Stimulated activated memory B cell treated with anti-CD40 and anti-IgM and Interleukin-4, amounts not matched to agents 10 μg/mL and 1 μg/mL and 100 μg/mL, for 72 hours (primary cell): Measurements from ENCODE around the gene KCNG2.

Source experiments
- ATAC-seq: fragments of 150-1000 bp; cut with Tn5 transposase; 2 replicates; pipeline ENCODE4 v1.10.0; 2021
- H3K27ac Mint-ChIP-seq: one replicate; pipeline ENCODE4 v1.8.0; 2022; ENCODE audit warnings: mild to moderate bottlenecking, mixed read lengths
- H3K27me3 Mint-ChIP-seq: one replicate; pipeline ENCODE4 v1.8.0; 2022; ENCODE audit warnings: mixed read lengths
- H3K36me3 Mint-ChIP-seq: one replicate; pipeline ENCODE4 v1.8.0; 2022; ENCODE audit warnings: mixed read lengths
- H3K4me1 Mint-ChIP-seq: one replicate; pipeline ENCODE4 v1.8.0; 2022; ENCODE audit warnings: mixed read lengths
- H3K4me3 Mint-ChIP-seq: one replicate; pipeline ENCODE4 v1.8.0; 2022; ENCODE audit warnings: mild to moderate bottlenecking, moderate library complexity, mixed read lengths
- H3K9me3 Mint-ChIP-seq: one replicate; pipeline ENCODE4 v1.8.0; 2022; ENCODE audit warnings: mixed read lengths

KCNG2 gene

DNA sequence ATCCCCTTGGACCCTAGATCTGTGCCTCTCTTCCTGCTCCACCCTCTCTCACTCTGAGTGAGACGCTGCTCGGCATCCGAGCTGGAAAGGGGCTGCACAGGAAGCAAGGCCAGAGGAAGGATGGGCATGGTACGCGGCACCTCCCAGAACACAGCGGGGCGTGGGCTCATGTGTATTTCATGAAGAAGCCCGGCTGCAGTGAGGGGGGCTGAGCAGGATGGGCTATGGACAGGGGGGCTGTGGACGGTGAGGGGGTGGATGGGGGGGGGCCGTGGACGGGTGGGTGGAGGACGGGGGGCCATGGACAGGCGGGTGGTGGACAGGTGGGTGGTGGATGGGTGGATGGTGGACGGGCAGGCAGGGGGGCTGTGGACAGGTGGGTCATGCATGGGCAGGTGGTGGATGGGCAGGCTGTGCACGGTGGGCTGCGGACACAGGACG, 125.3 kb downstream of the KCNG2 start:
- Mint-ChIP-seq H3K4me1 (peaks cover 11% of the 10 kb centered on the region), H3K27me3 (no peaks in the 10 kb centered on the region), H3K36me3 (peaks cover 67% of the 10 kb centered on the region), H3K27ac (no peak overlapping the region), H3K9me3 (peaks cover 5% of the 10 kb centered on the region), H3K4me3 (no peak overlapping the region)
- no peak for ATAC-seq

DNA sequence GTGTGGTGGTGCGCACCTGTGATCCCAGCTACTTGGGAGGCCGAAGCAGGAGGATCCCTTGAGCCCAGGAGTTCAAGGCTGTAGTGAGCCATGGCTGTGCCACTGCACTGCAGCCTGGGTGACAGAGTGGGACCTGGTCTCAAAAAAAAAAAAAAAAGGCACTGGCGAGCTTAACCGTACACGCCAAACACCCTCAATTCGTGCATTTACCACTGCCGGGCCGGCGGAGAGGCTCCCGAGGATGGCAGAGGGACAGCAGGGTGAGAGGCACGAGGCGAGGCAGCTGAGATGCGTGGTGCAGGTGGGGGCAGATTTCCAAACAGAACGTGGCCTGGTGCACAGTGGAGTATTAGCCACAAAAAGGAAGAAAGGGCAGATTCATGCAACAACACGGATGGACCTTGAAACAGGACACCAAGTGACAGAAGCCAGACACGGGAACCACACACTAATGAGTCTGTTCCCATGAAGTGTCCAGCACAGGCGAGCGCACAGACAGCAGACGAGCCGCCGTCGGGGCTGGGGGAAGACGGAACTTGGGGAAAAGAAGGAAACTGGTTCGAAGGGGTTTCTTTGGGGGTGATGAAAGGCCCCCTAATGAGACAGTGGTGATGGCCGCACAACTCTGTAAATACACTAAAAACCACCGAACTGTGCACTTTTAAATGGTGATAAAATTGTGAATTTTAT, 126.3 kb downstream of the KCNG2 start:
- no peak for ATAC-seq
- peaks cover 19% of the 10 kb centered on the region for H3K4me1 Mint-ChIP-seq
- H3K36me3 Mint-ChIP-seq = peaks cover 70% of the 10 kb centered on the region
- H3K27ac Mint-ChIP-seq = no peak overlapping the region
- no peak overlapping the region for H3K4me3 Mint-ChIP-seq
- H3K27me3 Mint-ChIP-seq = no peaks in the 10 kb centered on the region
- H3K9me3 Mint-ChIP-seq = peaks cover 9% of the 10 kb centered on the region

DNA sequence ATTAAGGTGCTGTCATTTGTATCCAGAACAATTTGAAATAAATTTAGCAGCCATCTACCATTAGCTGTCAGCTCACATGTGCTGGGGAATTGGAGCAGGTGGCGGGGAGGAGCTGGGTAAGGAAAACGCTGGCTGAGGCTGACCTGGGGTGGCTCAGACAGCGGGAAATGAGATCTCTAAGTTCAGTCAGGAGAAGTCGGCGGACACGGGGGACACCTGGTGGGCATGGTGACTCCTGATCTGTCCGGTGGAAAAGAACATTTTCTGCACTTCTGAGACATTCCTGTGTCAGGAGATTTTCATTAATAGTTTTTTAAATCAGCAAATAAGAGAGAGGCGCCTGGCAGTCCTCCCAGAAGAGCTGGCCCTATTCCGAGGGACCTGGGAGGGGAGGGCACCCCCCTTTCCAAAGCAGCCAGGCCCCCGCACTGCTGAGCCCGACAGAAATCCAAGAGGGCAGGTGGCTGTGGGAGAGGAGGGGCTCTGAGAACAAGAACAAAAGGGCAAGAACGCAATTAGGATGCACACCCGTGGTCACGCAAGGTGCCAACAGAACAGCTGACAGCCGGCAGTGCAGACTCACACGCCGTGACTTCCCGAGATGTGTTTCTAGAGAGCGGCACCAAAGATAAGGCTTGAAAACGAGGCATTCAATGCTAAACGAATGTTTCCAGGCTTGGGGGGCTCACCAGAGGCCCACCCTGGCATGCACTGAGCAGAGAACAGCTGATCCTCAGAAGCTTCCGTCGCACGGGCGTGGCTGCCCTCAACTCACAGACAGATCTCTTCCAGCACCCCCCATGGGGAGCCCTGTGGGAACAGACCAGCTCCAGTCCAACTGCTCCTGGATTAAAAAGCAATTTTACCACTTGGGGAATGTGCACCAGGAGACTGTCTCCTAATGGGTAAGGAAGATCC, 127.3 kb downstream of the KCNG2 start:
- H3K27ac Mint-ChIP-seq = no peak overlapping the region
- H3K36me3 Mint-ChIP-seq = peaks cover 75% of the 10 kb centered on the region
- no peak overlapping the region for H3K4me3 Mint-ChIP-seq
- H3K27me3 Mint-ChIP-seq = no peaks in the 10 kb centered on the region
- H3K4me1 Mint-ChIP-seq = peaks cover 21% of the 10 kb centered on the region
- no peak for ATAC-seq
- peaks cover 17% of the 10 kb centered on the region for H3K9me3 Mint-ChIP-seq

DNA sequence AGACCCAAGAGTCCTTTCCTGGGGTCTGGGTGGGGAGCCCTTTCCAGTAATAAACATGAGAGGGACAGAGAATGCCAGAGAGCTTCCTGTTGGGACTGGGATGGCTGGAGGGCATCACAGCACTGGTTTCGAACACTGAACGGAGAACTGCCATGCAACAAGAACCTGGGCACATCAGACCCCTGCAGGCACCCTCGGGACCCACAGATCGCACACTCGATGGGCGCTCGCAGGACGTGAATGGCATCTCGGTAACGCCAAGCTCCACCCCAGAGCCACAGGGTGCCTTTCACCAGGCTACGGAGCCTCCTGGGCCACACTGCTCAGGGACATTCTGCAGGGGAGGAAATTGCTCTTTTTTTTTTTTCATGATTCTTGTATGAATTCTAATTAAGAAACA, 128.6 kb downstream of the KCNG2 start:
- Mint-ChIP-seq H3K9me3 (peaks cover 20% of the 10 kb centered on the region), H3K27ac (no peak overlapping the region), H3K36me3 (peaks cover 83% of the 10 kb centered on the region), H3K4me3 (no peak overlapping the region), H3K27me3 (no peaks in the 10 kb centered on the region), H3K4me1 (peaks cover 21% of the 10 kb centered on the region)
- no peak for ATAC-seq

DNA sequence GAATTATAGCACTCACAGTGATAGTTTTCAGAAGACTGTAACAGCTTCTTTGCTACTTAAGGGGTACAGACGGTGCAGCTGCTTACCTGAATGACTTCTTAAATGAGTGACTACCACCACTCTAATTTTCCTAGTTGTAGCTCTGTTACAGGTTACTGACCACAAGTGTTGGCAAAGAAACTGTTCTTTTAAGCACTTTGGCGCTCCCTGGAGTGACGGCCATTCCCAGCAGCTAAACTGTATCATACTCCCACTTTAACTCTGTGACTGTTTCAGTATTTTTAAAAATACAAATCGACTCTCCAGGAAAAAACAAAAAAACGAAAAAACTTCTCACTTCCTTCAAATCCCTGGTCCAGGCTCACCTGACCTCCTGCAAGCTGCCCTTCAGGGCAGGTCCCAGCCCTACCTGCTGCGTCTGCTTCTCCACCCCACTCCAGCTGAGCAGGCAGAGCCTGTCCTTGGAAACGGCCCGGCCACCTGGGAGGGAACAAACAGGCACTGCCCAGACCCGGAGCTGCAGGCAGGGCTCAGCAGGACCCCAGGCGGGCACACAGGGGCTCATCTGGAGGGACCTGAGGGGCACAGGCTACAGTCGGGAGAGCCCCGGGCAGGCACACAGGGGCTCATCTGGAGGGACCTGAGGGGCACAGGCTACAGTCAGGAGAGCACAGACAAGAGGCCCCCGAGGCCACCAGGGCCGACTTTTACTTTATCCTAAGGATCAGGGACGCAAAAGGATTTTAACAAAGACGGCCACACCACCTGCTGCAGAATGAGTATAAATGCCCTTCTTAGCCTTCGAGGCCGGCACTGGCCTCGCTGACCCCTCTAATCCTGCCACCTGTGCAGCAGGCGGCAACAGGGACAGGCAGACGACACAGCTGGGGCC, 129.2 kb downstream of the KCNG2 start:
- Mint-ChIP-seq H3K9me3 (peaks cover 22% of the 10 kb centered on the region), H3K27ac (no peak overlapping the region), H3K27me3 (no peaks in the 10 kb centered on the region), H3K4me3 (no peak overlapping the region), H3K4me1 (peaks cover 16% of the 10 kb centered on the region), H3K36me3 (peaks cover 84% of the 10 kb centered on the region)
- ATAC-seq = no peak

DNA sequence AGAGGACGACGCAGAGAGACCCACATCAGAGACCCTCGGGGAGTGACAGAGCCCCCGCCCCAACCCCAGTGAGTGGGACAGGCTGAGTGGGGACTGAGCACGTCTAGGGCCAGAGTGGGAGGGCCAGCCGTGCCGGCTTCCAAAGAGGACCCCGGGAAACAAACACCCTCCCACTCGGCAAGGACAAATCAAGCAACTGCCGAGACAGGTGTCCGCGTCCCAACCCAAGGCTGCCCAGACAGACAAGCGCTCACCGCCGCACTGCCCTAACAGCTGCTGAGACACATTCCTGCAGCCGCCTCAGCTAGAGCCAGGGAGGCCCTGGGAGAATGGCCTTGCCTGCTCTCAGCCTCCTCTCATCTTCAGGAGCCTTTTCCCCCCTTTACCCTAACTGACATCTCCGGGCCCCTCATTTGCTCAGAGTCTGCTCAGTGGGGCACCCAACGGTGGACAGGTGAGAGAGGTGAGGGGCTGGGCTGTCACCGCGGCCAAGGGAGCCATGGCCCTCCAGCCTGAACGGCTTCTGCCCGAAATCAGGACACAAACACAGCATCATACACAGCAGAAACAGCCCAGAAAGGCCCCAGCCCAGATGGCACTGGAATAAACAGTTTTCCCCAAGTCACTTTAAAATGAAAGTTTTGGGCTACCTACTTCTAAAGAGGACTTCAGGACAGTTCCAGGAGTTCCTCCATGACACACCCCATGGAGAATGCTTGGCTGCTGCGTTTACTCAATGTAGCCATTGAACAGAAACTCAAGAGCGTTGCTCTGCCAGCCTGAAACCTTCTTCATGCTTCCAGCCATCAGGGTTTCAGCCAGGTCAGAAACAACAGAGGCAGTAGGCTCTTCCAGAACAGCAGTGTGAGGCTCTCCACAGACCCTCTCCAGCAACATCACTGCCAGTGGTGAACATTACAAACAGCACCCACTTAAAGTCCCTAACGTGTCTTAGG, 130.1 kb downstream of the KCNG2 start:
- no peak overlapping the region for H3K27ac Mint-ChIP-seq
- no peaks in the 10 kb centered on the region for H3K27me3 Mint-ChIP-seq
- peaks cover 15% of the 10 kb centered on the region for H3K4me1 Mint-ChIP-seq
- H3K9me3 Mint-ChIP-seq = peaks cover 30% of the 10 kb centered on the region
- ATAC-seq = no peak
- peaks cover 85% of the 10 kb centered on the region for H3K36me3 Mint-ChIP-seq
- no peak overlapping the region for H3K4me3 Mint-ChIP-seq

DNA sequence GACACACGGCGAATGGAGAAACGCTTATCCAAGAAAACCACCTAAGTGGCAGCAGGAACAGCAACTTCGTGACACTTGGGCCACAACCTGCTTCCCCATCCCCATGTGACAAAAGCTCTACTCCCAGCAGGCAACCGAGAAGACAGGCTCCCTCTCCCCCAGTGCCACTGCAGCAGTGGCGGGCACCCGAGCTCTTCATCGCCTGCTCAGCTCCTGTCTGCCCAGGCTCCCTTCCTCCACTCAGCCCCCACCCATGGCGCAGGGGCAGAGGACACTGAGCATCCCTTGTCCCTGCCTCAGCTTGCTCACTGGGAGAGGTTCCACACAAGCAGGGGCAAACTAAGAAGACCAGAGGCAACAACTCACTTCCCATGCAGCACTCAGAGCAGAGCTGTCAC, 130.8 kb downstream of the KCNG2 start:
- Mint-ChIP-seq H3K4me1 (peaks cover 15% of the 10 kb centered on the region), H3K36me3 (peaks cover 85% of the 10 kb centered on the region), H3K27ac (no peak overlapping the region), H3K9me3 (peaks cover 35% of the 10 kb centered on the region), H3K27me3 (no peaks in the 10 kb centered on the region), H3K4me3 (no peak overlapping the region)
- no peak for ATAC-seq

DNA sequence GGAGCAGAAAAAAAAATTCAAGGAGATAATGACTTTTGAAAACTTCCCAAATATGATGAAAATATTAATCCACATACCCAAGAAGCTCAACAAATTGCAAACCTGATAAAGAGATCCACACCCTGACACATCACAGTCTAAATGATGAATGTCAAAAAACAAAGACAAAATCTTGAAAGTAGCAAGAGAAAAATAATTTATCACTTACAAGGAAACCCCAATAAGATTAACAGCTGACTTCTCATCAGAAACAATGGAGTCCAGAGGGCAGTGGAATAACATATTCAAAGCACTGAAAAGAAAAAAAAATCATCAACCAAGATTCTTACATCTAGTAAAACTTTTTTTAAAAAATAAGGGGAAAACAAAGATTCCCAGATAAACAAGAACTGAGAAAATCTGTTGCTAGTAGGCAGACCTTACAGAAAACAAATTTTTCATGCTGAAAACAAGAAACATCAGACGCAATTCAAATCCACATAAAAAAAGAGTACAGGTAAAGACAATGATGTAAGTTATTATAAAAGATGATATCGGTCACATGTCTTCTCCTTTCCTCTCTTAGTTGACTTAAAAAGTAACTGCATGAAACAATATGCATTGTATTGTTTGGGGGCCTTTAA, 132.4 kb downstream of the KCNG2 start:
- Mint-ChIP-seq H3K4me3 (no peak overlapping the region), H3K27ac (no peak overlapping the region), H3K36me3 (peaks cover 85% of the 10 kb centered on the region), H3K27me3 (no peaks in the 10 kb centered on the region), H3K9me3 (peaks cover 33% of the 10 kb centered on the region), H3K4me1 (peaks cover 15% of the 10 kb centered on the region)
- ATAC-seq = no peak

DNA sequence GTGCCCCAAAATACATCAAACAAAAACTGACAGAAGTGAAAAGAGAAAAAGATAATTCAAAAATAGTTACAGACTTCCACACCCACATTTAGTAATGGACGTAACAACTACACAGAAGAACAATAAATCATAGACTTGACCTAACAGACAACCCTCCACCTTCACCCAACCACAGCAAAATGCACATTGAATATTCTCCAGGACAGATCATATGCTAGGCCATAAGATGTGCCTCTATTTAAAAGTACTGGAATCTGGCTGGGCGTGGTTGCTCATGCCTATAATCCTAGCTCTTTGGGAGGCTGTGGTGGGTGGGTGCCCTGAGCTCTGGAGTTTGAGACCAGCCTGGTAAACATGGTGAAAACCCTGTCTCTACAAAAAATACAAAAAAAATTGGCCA, 133.7 kb downstream of the KCNG2 start:
- ATAC-seq = no peak
- Mint-ChIP-seq H3K4me1 (peaks cover 22% of the 10 kb centered on the region), H3K4me3 (no peak overlapping the region), H3K27ac (no peak overlapping the region), H3K9me3 (peaks cover 39% of the 10 kb centered on the region), H3K27me3 (no peaks in the 10 kb centered on the region), H3K36me3 (peaks cover 90% of the 10 kb centered on the region)

DNA sequence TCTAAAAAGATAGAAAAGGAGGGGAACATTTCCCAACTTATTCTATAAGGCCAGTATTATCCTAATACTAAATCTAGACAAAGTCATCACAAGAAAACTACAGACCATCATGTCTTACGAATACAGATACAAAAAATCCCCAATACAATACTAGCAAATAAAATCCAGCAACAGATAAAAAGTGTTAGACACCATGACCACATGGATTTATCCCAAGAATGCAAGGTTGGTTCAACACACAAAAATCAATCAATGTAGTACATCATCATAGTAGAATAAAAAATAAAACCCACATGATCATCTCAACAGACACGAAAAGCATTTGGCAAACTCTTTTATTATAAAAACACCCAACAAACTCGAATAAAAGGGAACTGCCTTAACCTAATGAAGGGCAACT, 135.2 kb downstream of the KCNG2 start:
- H3K27me3 Mint-ChIP-seq = no peaks in the 10 kb centered on the region
- no peak for ATAC-seq
- H3K4me1 Mint-ChIP-seq = peaks cover 17% of the 10 kb centered on the region
- peaks cover 95% of the 10 kb centered on the region for H3K36me3 Mint-ChIP-seq
- no peak overlapping the region for H3K4me3 Mint-ChIP-seq
- peaks cover 39% of the 10 kb centered on the region for H3K9me3 Mint-ChIP-seq
- H3K27ac Mint-ChIP-seq = no peak overlapping the region

DNA sequence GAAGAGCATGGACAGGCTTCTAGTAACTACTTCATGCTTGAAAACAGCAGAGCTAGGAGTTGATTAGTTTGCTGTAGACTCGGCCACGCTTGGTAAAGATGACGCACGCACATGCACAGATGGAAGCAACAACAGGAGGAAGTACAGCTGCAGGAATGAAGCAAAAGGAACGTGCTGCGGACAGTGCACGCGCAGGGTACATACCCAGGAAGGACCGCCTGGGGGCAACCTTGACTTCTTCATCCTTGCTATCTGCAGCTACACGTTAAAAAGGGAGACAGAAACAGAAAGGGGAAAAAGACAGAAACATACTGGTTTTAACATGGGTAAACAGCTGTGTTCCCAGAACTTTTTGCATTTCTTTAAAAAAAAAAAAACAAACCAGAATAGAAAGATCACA, 136.0 kb downstream of the KCNG2 start:
- H3K4me1 Mint-ChIP-seq = peaks cover 12% of the 10 kb centered on the region
- no peaks in the 10 kb centered on the region for H3K27me3 Mint-ChIP-seq
- no peak overlapping the region for H3K27ac Mint-ChIP-seq
- H3K4me3 Mint-ChIP-seq = no peak overlapping the region
- peaks cover 39% of the 10 kb centered on the region for H3K9me3 Mint-ChIP-seq
- no peak for ATAC-seq
- H3K36me3 Mint-ChIP-seq = peaks cover 95% of the 10 kb centered on the region

DNA sequence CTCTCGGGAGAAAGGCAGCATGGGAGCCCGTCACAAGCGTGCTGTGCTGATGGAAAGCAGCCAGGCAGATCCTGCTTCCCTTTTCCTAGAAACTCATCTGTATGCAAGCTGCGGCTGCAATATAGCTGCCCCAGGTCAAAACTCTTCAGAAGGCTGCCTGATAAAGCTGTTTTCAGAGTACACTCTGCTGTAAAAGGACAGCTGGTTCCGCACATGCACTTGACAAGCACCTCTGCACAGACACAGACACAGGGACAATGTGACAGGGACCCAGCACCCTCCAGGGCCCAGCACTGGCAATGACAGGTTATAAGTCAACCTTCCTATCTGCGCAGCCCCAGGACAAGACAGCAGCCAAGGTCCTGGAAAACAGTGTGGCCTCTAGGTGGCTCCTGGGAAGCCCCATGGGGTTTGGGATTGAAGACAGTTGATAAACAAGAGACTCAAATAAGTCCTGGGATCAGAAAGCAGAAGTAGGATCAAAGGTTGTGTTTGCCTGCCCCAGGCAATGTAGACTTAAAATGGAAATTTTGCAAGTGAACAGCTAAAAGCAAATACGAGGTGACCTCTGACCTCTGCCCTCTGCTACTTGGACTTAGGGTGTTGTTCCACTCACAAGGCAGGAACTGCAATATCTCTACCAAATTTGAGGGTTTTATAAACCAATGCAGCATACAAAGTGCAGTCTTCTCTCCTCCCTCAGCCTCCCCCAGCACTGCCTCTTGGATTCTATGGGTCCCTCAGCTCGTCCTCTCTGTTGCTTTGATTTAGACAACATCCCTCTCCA, 136.8 kb downstream of the KCNG2 start:
- Mint-ChIP-seq H3K4me3 (no peak overlapping the region), H3K9me3 (peaks cover 32% of the 10 kb centered on the region), H3K36me3 (peaks cover 95% of the 10 kb centered on the region), H3K27me3 (no peaks in the 10 kb centered on the region), H3K4me1 (peaks cover 7% of the 10 kb centered on the region), H3K27ac (no peak overlapping the region)
- no peak for ATAC-seq

DNA sequence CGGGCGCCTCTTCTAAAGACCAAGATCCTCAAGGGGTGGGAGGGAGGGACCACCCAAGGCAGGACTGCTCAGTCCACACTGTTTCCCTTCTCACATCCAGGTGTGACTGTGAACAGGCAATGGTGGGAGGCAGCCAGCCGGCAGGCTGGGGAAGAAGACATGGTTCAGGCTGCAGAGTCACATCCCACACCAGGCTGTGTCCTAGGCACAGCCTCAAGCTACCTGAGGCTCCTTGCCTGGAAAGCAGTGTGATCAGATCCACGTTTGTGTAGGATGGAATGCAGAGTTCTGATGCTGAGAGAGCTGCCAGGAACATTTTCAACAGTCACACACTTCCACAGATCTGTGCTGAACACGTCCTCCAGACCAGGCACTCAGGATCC, 137.4 kb downstream of the KCNG2 start:
- ATAC-seq = no peak
- Mint-ChIP-seq H3K4me1 (peaks cover 12% of the 10 kb centered on the region), H3K27me3 (no peaks in the 10 kb centered on the region), H3K4me3 (no peak overlapping the region), H3K27ac (no peak overlapping the region), H3K9me3 (peaks cover 30% of the 10 kb centered on the region), H3K36me3 (peaks cover 95% of the 10 kb centered on the region)
